Peyer's patch (tissue), 4 donors: Measurements from ENCODE around the gene FAM184B. TPM values are rescaled to one million over a fixed set of nuclear protein-coding genes. Genes with fewer than 3 reads are reported as not detected.

ENCODE experiments used
- DNase-seq, 3 donors: peaks; one replicate each; pipeline ENCODE4 v3.0.0-alpha.2; 2017 to 2019
- H3K27ac ChIP-seq, 4 donors: fragments of 200-600 bp; sonication (generic); one replicate each; pipeline ENCODE4 v1.5.1; 2016 to 2019
- H3K27me3 ChIP-seq, 2 donors: fragments of 200-600 bp; sonication (generic); one replicate each; pipeline ENCODE4 v1.5.1; 2019
- H3K36me3 ChIP-seq, 3 donors: fragments of 200-600 bp; sonication (generic); one replicate each; pipeline ENCODE4 v1.5.1; 2016 to 2019
- H3K4me1 ChIP-seq, 4 donors: fragments of 200-600 bp; sonication (generic); one replicate each; pipeline ENCODE4 v1.5.1; 2016 to 2019
- H3K4me3 ChIP-seq, 4 donors: fragments of 200-600 bp; sonication (generic); 1 replicate in 3 of 4; 2 replicates in 1 of 4; pipeline ENCODE4 v1.5.1; 2016 to 2019; ENCODE audit warnings: mild to moderate bottlenecking in 1 of 4
- H3K9me3 ChIP-seq, 4 donors: fragments of 200-600 bp; sonication (generic); one replicate each; pipeline ENCODE4 v1.5.1; 2016 to 2019; ENCODE audit warnings: mild to moderate bottlenecking in 1 of 4
- CTCF ChIP-seq, 6 experiments: fragments of 450-650 bp in 4 of 6; fragments of 200-600 bp in 2 of 6; sonication (generic) in 1 of 6; IDR thresholded peaks; one replicate each; pipeline ENCODE4 v1.5.1; 2017 to 2019; ENCODE audit warnings: antibody characterized with exemption in 6 of 6, mild to moderate bottlenecking in 3 of 6, moderate library complexity in 1 of 6
- POLR2A ChIP-seq, 2 donors: fragments of 450-650 bp; IDR thresholded peaks; one replicate each; pipeline ENCODE4 v1.5.1; 2017; ENCODE audit warnings: antibody characterized with exemption in 2 of 2, mild to moderate bottlenecking in 2 of 2, moderate library complexity in 2 of 2
- total RNA-seq, 4 donors: library from RNA; depleted of rRNA; stranded (reverse); fragments of >200 nt; gene quantifications; one replicate each; pipeline ENCODE4 v1.1.0, GENCODE V29; 2016

FAM184B gene
- total RNA-seq, 4 donors from 2014 or later = not detected

GRCh38 chr4:17812801-17813200 lies 31.4 kb upstream of the FAM184B start:
- Histone ChIP-seq H3K9me3 (no peaks in the 10 kb centered on the region), H3K4me3 (no peak overlapping the region), H3K27me3 (no peaks in the 10 kb centered on the region), H3K27ac (no peak overlapping the region), H3K4me1 (peaks cover 0 to 26% (median 10%) of the 10 kb centered on the region in 4 donors), H3K36me3 (no peaks in the 10 kb centered on the region)
- TF ChIP-seq POLR2A (IDR thresholded peaks at IDR 0.05) (no peak), CTCF (IDR thresholded peaks at IDR 0.05) (no peak)
- DNase-seq = no peak

GRCh38 chr4:17812125-17812524 lies 30.7 kb upstream of the FAM184B start:
- TF ChIP-seq POLR2A (IDR thresholded peaks at IDR 0.05) (no peak), CTCF (IDR thresholded peaks at IDR 0.05) (no peak)
- H3K9me3 ChIP-seq = no peaks in the 10 kb centered on the region
- no peak for DNase-seq
- H3K36me3 ChIP-seq = no peaks in the 10 kb centered on the region
- peaks cover 0 to 32% (median 13%) of the 10 kb centered on the region in 4 donors for H3K4me1 ChIP-seq
- no peak overlapping the region for H3K27ac ChIP-seq
- no peaks in the 10 kb centered on the region for H3K27me3 ChIP-seq
- peak overlapping the region in 1 of 4 donors; percentile 83 for H3K4me3 ChIP-seq

- DNase-seq = peak in 1 of 3 donors; percentile 52
- H3K4me1 ChIP-seq = peaks cover 0 to 41% (median 15%) of the 10 kb centered on the region in 4 donors
- peak overlapping the region in 3 of 4 donors; percentile 55 to 96 (median 88) for H3K27ac ChIP-seq
- peak overlapping the region; percentile 67 to 85 (median 79) for H3K4me3 ChIP-seq
- H3K36me3 ChIP-seq = no peaks in the 10 kb centered on the region
- no peak for TF ChIP-seq POLR2A (IDR thresholded peaks at IDR 0.05)
- no peak for TF ChIP-seq CTCF (IDR thresholded peaks at IDR 0.05)
- no peaks in the 10 kb centered on the region for H3K9me3 ChIP-seq
- no peaks in the 10 kb centered on the region for H3K27me3 ChIP-seq
These were observed 29.7 kb upstream of the FAM184B start for GRCh38 chr4:17811078-17811603.

GRCh38 chr4:17810260-17811077 lies 29.0 kb upstream of the FAM184B start, which contains the start of the genes DCAF16 and NCAPG:
Gene DCAF16, minus strand, starts transcription at chr4:17810757. Its CDS starts 6,616 bp downstream, at chr4:17804141.
Gene NCAPG, plus strand, starts transcription at chr4:17810979. Its CDS starts 99 bp downstream, at chr4:17811078.
- Histone ChIP-seq H3K9me3 (no peaks in the 10 kb centered on the region), H3K27me3 (no peaks in the 10 kb centered on the region), H3K4me3 (peak within 1 kb of the TSS; percentile 67 to 85 (median 79)), H3K36me3 (no peaks in the 10 kb centered on the region), H3K4me1 (peaks cover 0 to 41% (median 15%) of the 10 kb centered on the region in 4 donors), H3K27ac (peak within 1 kb of the TSS; percentile 88 to 98 (median 94))
- TF ChIP-seq CTCF (IDR thresholded peaks at IDR 0.05) (no peak), POLR2A (IDR thresholded peaks at IDR 0.05) (peak; percentile 91 to 97)
- DNase-seq = peak; percentile 97 to 100 (median 99)

GRCh38 chr4:17809667-17810066 lies 28.2 kb upstream of the FAM184B start:
- Histone ChIP-seq H3K27ac (peak overlapping the region; percentile 88 to 98 (median 94)), H3K27me3 (no peaks in the 10 kb centered on the region), H3K4me1 (peaks cover 0 to 41% (median 15%) of the 10 kb centered on the region in 4 donors), H3K36me3 (peaks cover 0 to 4% (median 0%) of the 10 kb centered on the region in 3 donors), H3K9me3 (no peaks in the 10 kb centered on the region), H3K4me3 (peak overlapping the region; percentile 67 to 85 (median 79))
- TF ChIP-seq POLR2A (IDR thresholded peaks at IDR 0.05) (no peak), CTCF (IDR thresholded peaks at IDR 0.05) (no peak)
- no peak for DNase-seq
